OCI-LY7 (cell line): ENCODE results near the gene ATP5PD. TPM values are rescaled to one million over a fixed set of nuclear protein-coding genes. Genes with fewer than 3 reads are reported as not detected.
A peak's percentile ranks its signal among the peaks of the same experiment; 100 is the strongest.

ENCODE experiments used
- BruUV-seq: library from RNA; stranded (reverse); fragments of 400-500 nt; replicated peaks from 2 replicates; lab custom pipeline; 2021; lab: Mats Ljungman, UMichigan
- CTCF ChIA-PET: fragments of 300-600 bp; sonication (Branson Sonifier 250); formaldehyde crosslinking; loops from one replicate; lab custom pipeline; 2022; ENCODE audit warnings: antibody characterized with exemption; ENCODE audit not compliant: unreplicated experiment; lab: Charles Lee
- POLR2A ChIA-PET: fragments of 300-600 bp; sonication (Branson Sonifier 250); formaldehyde crosslinking; loops from one replicate; lab custom pipeline; 2022; ENCODE audit warnings: antibody characterized with exemption; lab: Charles Lee
- DNase-seq: peaks from one replicate; pipeline ENCODE4 v3.0.0-alpha.2; 2015; ENCODE audit warnings: low spot score
- H2AFZ ChIP-seq: fragments of 200-600 bp; sonication (generic), shearing (Covaris generic); 2 replicates; pipeline ENCODE4 v1.6.1; 2014; ENCODE audit warnings: mild to moderate bottlenecking, antibody characterized with exemption, low read length, moderate library complexity
- H3K27ac ChIP-seq: fragments of 200-600 bp; sonication (generic); 2 replicates; pipeline ENCODE4 v1.5.1; 2014; ENCODE audit warnings: mixed run types, low read depth, mild to moderate bottlenecking, moderate library complexity, low read length, inconsistent platforms; ENCODE audit not compliant: poor library complexity, severe bottlenecking
- H3K36me3 ChIP-seq: fragments of 200-600 bp; sonication (generic); 2 replicates; pipeline ENCODE4 v1.6.1; 2014; ENCODE audit warnings: mild to moderate bottlenecking, antibody characterized with exemption, low read length, moderate library complexity, mixed read lengths; ENCODE audit not compliant: insufficient read depth
- H3K4me1 ChIP-seq: fragments of 200-600 bp; sonication (generic); 2 replicates; pipeline ENCODE4 v1.5.1; 2014; ENCODE audit warnings: mild to moderate bottlenecking, low read length; ENCODE audit not compliant: insufficient read depth, poor library complexity, severe bottlenecking
- H3K4me2 ChIP-seq: fragments of 200-600 bp; sonication (generic); 2 replicates; pipeline ENCODE4 v1.6.1; 2014; ENCODE audit warnings: mild to moderate bottlenecking, low read length
- H3K4me3 ChIP-seq: fragments of 200-600 bp; sonication (generic); 2 replicates; pipeline ENCODE4 v1.5.1; 2014; ENCODE audit warnings: mild to moderate bottlenecking, low read depth, low read length; ENCODE audit not compliant: poor library complexity, severe bottlenecking
- H3K79me2 ChIP-seq: fragments of 200-600 bp; sonication (generic); 2 replicates; pipeline ENCODE4 v1.6.1; 2016; ENCODE audit warnings: low read depth, mild to moderate bottlenecking, low read length, moderate library complexity, mixed read lengths; ENCODE audit not compliant: insufficient read depth
- H3K9me2 ChIP-seq: fragments of 200-600 bp; sonication (generic); 2 replicates; pipeline ENCODE4 v1.6.1; 2016; ENCODE audit warnings: mild to moderate bottlenecking, low read length, mixed read lengths; ENCODE audit not compliant: insufficient read depth
- H3K9me3 ChIP-seq: fragments of 200-600 bp; sonication (generic); 2 replicates; pipeline ENCODE4 v1.6.1; 2014; ENCODE audit warnings: mild to moderate bottlenecking, mixed run types, low read length, mixed read lengths
- H4K20me1 ChIP-seq: fragments of 200-600 bp; sonication (generic); 2 replicates; pipeline ENCODE4 v1.6.1; 2014; ENCODE audit warnings: mild to moderate bottlenecking, antibody characterized with exemption, low read length, moderate library complexity, mixed read lengths; ENCODE audit not compliant: insufficient read depth
- CTCF ChIP-seq: fragments of 200-600 bp; sonication (generic); conservative IDR thresholded peaks from 2 replicates; pipeline ENCODE4 v1.5.1; 2014; ENCODE audit warnings: mild to moderate bottlenecking, antibody characterized with exemption, low read length, moderate library complexity, mixed read lengths
- EZH2phosphoT487 ChIP-seq: fragments of 200-600 bp; sonication (generic); IDR thresholded peaks from 2 replicates; pipeline ENCODE4 v1.6.1; 2018; ENCODE audit warnings: low read depth, borderline replicate concordance, mild to moderate bottlenecking, mixed run types, antibody characterized with exemption, low read length, moderate library complexity, mixed read lengths
- intact Hi-C: fragments of 100-400 bp; cut with micrococcal nuclease; formaldehyde crosslinking; loops from one replicate; pipeline ENCODE4 v1.10.0; 2022; ENCODE audit not compliant: unreplicated experiment
- total RNA-seq, 2 experiments: library from RNA; depleted of rRNA in 1 of 2; stranded (reverse); fragments of >200 nt in 1 of 2; shearing (Covaris generic) in 1 of 2; gene quantifications; 2 replicates each; pipeline ENCODE4 v1.2.3, GENCODE V29; 2014 to 2022

The ATP5PD gene
- total RNA-seq, 2 experiments from 2014 or later, result 301 to 317 TPM

DNA sequence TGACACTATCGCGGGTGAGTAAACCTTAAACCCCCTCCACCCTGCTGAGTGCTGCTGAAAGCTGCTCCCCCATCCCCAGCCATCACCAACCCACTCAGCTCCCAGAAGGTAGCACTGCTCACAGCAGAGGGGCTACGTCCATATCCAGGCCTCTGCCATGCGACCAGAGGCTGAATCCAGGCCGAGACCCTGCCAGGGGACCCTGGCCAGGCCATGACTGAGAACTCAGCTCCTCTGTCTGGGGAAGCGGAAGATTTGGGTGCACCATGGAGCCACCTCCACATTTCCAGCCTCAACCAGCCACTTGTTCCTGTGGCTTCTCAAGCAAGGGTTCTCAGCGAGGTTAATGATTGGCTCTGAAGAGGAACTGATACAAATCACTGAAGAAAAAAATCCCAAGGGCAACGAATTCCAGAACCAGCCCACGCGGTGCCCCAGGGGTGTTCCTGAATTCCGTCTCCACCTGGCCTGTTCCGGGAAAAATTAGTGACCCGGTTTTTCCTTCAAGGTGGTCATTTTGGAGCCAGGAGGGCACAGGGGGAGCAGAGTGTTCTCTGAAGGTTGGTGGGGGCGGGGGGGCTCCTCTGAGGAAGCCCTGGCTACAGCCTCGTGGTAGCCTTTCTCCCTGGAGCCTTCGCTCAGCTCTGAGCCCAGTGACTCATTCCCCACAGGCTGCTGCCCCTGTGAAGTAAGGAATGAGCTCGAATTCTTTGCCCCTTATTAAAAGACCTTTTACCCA is 31.7 kb upstream of the ATP5PD start:
- Histone ChIP-seq H3K36me3 (no peaks in the 10 kb centered on the region), H3K79me2 (no peaks in the 10 kb centered on the region), H3K27ac (no peak overlapping the region), H3K4me2 (peak overlapping the region; percentile 27; the same call in 1 of the 2 replicates), H3K9me2 (no peaks in the 10 kb centered on the region), H3K9me3 (no peaks in the 10 kb centered on the region), H4K20me1 (no peaks in the 10 kb centered on the region), H3K4me3 (no peak overlapping the region), H3K4me1 (no peaks in the 10 kb centered on the region), H2AFZ (peak overlapping the region; percentile 44; the same call in 1 of the 2 replicates)
- CTCF ChIA-PET, result interaction anchor here (0.5 kb wide), 1 partner anchor 93 kb away, joined by 4 read pairs; no protein-coding TSS in a partner anchor
- intact Hi-C loops, result no loop called here
- POLR2A ChIA-PET, result no interaction called here
- TF ChIP-seq CTCF (no peak), EZH2phosphoT487 (no peak)
- no TSS peak for BruUV-seq
- no peak for DNase-seq

DNA sequence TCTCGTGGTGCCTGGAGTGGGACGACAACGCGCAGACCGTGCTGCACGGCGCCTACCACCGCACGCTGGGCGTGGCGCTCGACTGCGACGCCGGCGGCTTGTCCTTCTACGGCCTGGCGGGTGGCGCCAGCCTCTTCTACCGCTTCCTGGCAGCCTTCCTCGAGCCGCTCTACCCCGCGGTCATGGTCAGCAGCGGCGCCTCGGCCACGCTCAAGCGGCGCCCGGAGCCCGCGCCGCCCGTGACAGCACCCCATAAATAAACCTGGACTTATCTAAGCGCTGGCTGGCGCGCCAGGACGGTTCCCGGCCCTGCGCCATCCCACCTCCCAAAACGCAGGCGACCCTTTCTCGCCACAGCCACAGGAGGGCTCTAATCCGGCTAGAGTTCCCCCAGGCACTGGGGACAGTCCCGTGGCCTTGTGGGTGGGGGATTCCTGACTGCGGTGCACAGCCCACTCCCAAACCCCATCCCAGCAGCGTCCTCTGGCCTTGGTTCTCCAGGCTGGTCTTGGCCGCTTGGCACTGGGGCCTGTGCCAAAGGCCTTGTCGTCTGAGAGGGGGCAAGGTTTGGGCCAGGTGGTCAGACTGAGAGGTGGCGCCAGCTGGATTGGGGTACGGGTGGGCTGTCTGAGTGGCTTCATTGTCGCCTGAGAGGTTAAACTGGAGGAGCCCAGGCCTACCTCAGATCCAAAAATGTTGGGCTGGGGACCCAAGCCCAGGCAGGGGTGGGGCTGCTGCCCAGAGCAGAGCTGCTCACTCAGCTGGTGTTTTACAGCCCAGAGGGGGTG is 30.9 kb upstream of the ATP5PD start:
- CTCF ChIA-PET, result interaction anchor here (0.5 kb wide), 1 partner anchor 94 kb away, joined by 4 read pairs; no protein-coding TSS in a partner anchor
- intact Hi-C loops, result no loop called here

More for the DNA sequence above, 30.9 kb upstream of the ATP5PD start:
- no TSS peak for BruUV-seq
- H4K20me1 ChIP-seq, result no peaks in the 10 kb centered on the region
- H3K9me3 ChIP-seq, result no peaks in the 10 kb centered on the region
- H3K27ac ChIP-seq, result no peak overlapping the region
- H3K79me2 ChIP-seq, result no peaks in the 10 kb centered on the region
- H3K36me3 ChIP-seq, result no peaks in the 10 kb centered on the region
- H3K4me1 ChIP-seq, result no peaks in the 10 kb centered on the region
- no peaks in the 10 kb centered on the region for H3K9me2 ChIP-seq
- TF ChIP-seq CTCF, result peak; percentile 64
- TF ChIP-seq EZH2phosphoT487, result no peak
- POLR2A ChIA-PET, result no interaction called here
- peak overlapping the region; percentile 44 for H2AFZ ChIP-seq
- H3K4me3 ChIP-seq, result peak overlapping the region; percentile 35
- H3K4me2 ChIP-seq, result peak overlapping the region; percentile 27; the same call in 1 of the 2 replicates
- peak; percentile 56 for DNase-seq
